Measurements from ENCODE around the gene CGB1.
"Not testable (repeated sequence)": the region's sequence is repeated elsewhere in the genome, so short reads cannot be mapped to it uniquely, and the experiment has no call there.

DNA sequence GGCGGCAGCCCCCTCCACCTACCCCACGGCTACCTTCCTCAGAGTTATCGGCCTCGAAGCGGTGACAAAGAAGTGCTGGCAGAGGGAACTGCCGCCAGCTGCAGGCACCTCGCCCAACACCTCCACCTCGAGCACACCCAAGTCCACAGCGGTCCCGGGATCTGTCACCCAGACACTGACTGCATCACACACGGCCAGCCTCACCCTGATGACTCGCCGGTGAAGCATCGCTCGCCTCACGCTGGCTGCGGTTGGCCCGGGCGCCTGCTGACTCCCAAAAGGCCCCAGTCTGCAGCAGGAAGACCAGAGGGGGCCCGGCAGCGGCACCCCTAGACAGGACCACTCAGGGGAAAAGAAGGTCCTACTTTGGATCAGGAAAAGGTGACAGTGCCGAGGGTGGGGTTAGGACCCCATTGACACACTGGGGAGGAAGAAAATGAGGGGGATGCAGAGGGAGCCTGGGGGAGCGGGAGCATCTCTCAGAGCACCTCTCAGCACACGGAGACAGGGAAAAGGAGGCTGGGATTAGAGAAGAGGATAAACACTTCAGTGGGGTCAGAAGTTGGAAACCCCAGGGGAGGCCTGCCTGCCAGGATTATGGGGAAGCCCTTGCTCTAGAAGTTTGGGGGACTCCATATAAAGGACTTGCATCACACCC is 13.8 kb upstream of the CGB1 start:
- TF ChIP-seq, protein P1, sequence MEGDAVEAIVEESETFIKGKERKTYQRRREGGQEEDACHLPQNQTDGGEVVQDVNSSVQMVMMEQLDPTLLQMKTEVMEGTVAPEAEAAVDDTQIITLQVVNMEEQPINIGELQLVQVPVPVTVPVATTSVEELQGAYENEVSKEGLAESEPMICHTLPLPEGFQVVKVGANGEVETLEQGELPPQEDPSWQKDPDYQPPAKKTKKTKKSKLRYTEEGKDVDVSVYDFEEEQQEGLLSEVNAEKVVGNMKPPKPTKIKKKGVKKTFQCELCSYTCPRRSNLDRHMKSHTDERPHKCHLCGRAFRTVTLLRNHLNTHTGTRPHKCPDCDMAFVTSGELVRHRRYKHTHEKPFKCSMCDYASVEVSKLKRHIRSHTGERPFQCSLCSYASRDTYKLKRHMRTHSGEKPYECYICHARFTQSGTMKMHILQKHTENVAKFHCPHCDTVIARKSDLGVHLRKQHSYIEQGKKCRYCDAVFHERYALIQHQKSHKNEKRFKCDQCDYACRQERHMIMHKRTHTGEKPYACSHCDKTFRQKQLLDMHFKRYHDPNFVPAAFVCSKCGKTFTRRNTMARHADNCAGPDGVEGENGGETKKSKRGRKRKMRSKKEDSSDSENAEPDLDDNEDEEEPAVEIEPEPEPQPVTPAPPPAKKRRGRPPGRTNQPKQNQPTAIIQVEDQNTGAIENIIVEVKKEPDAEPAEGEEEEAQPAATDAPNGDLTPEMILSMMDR (IDR thresholded peaks at IDR 0.05; ENCODE audit: low read length), result not testable (repeated sequence)
- not testable (repeated sequence) for TF ChIP-seq EZH2phosphoT487 (IDR thresholded peaks at IDR 0.05; ENCODE audit: low read length)
